K562 (cell line): ENCODE results near the gene SRC. TPM values are rescaled to one million over a fixed set of nuclear protein-coding genes. Genes with fewer than 3 reads are reported as not detected.

Experiments
- ELF4 ChIP-seq: fragments of 450-650 bp; formaldehyde crosslinking; IDR thresholded peaks from 2 replicates; pipeline ENCODE4 v1.4.0; 2022; ENCODE audit warnings: missing genetic modification characterization
- RFX7 ChIP-seq: fragments of 250-450 bp; sonication (Bioruptor Pico); IDR thresholded peaks from 2 replicates; pipeline ENCODE4 v1.5.1; 2021; ENCODE audit warnings: mild to moderate bottlenecking
- U2AF2 ChIP-seq: fragments of 200-400 bp; formaldehyde crosslinking; optimal IDR thresholded peaks from 2 replicates; pipeline ENCODE3; 2017; ENCODE audit warnings: low read depth, mild to moderate bottlenecking, low read length
- ZBED1 ChIP-seq: IDR thresholded peaks from 2 replicates; pipeline ENCODE4 v1.6.1; 2014
- ZBTB40 ChIP-seq, 2 experiments: fragments of 450-650 bp in 1 of 2; sonication (generic) in 1 of 2; formaldehyde crosslinking in 1 of 2; IDR thresholded peaks; 2 replicates each; pipeline versions ENCODE4 v1.7.1 to v1.9.0; 2016 to 2022; ENCODE audit warnings: inconsistent platforms in 1 of 2, mild to moderate bottlenecking in 1 of 2, missing genetic modification reagents in 1 of 2
- ZNF133 ChIP-seq: fragments of 250-450 bp; sonication (Bioruptor Pico); IDR thresholded peaks from 2 replicates; pipeline ENCODE4 v1.4.0; 2020; ENCODE audit warnings: mild to moderate bottlenecking
- ZNF134 ChIP-seq: fragments of 250-450 bp; sonication (Bioruptor Pico); conservative IDR thresholded peaks from 2 replicates; pipeline ENCODE4 v1.4.0; 2020
- ZNF445 ChIP-seq: fragments of 250-450 bp; sonication (Bioruptor Pico); IDR thresholded peaks from 2 replicates; pipeline ENCODE4 v1.4.0; 2020; ENCODE audit warnings: low read depth, mild to moderate bottlenecking, moderate library complexity
- ZNF699 ChIP-seq: fragments of 250-450 bp; sonication (Bioruptor Pico); IDR thresholded peaks from 2 replicates; pipeline ENCODE4 v1.8.0; 2021; ENCODE audit warnings: mild to moderate bottlenecking, moderate library complexity; ENCODE audit not compliant: insufficient replicate concordance
- polyA plus RNA-seq, 8 experiments: library from polyadenylated mRNA; depleted of rRNA in 4 of 8; stranded (reverse) in 5 of 8; unstranded in 3 of 8; fragments of >200 nt; fragmentation: Nextera tagmentation in 2 of 8; fragmentation: Illumina TruSeq in 1 of 8; extraction: Ambion mirVana in 2 of 8; extraction: Trizol in 1 of 8; gene quantifications; 2 replicates each; pipeline versions ENCODE4 v1.2.1 to v1.2.3, GENCODE V29; 2011 to 2014; ENCODE audit warnings: inconsistent platforms in 1 of 8, missing spikeins in 1 of 8
- total RNA-seq, 7 experiments: library from RNA; depleted of rRNA in 6 of 7; stranded (reverse); fragments of >200 nt in 6 of 7; fragmentation: Illumina TruSeq in 2 of 7; extraction: Trizol in 2 of 7; gene quantifications; 2 replicates each; pipeline versions ENCODE4 v1.2.1 to v1.2.3, GENCODE V29; 2011 to 2021; ENCODE audit warnings: low replicate concordance in 1 of 7

The SRC gene
- total and polyA plus RNA-seq, 9 of the 15 experiments (the other 6 are each of a cell fraction or from before 2014, with no cell fraction given): 0.06 to 8.5 (median 3.1) TPM

GRCh38 chr20:37445041-37445440 is 99.1 kb downstream of the SRC start (continued):
- no peak for TF ChIP-seq ZBTB40 (IDR thresholded peaks at IDR 0.05)
- no peak for TF ChIP-seq ZBTB40 (CRISPR knock-in tag; IDR thresholded peaks at IDR 0.05)
- TF ChIP-seq ZNF445: no peak
- no peak for TF ChIP-seq ELF4 (CRISPR knock-in tag)
- no peak for TF ChIP-seq RFX7
- TF ChIP-seq ZBED1: no peak
- no peak for TF ChIP-seq ZNF133 (CRISPR knock-in tag)
- no peak for TF ChIP-seq U2AF2
- TF ChIP-seq ZNF134 (CRISPR knock-in tag): no peak
- no peak for TF ChIP-seq ZNF699 (CRISPR knock-in tag)
